RKO (cell line): ENCODE data around the gene PHLDB3.
A peak's percentile ranks its signal among the peaks of the same experiment; 100 is the strongest.

ENCODE experiments used
- DNase-seq: peaks from one replicate; pipeline ENCODE4 v3.0.0-alpha.2; 2016; ENCODE audit warnings: low spot score

Gene PHLDB3

DNA sequence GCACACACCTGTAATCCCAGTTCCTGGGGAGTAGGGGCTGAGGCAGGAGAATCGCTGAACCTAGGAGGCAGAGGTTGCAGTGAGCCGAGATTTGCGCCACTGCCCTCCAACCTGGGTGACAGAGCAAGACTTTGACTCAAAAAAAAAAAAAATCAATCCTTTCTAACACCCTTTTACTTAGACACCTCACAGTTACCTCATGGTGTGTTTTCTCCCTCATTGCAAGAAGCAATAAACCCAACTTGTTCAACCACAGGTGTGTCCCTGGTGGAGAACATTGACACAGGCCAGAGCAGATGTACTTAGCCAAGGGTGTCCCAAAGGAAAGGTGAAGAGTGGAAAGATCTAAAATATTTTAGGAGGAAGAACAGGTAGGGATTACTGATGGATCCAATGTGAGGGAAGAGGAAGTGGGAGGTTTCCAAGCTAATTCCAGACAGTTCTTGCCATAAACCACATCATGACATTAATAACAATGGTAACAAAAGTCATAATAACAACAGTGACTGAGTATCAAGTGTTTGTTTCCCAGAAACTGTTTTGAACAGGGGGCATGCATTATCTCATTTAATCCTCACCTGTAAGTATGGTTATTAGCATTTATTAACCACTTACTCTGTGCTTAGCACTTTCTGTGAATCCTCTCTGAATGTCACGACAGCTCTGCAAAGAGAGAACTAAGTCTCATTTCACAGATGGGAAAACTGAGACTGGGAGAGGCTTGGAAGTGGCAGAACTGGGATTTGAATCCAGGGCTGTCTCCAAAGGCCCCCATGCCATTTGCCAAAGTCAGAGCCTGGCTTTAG, 36.0 kb downstream of the PHLDB3 start:
- no peak for DNase-seq

DNA sequence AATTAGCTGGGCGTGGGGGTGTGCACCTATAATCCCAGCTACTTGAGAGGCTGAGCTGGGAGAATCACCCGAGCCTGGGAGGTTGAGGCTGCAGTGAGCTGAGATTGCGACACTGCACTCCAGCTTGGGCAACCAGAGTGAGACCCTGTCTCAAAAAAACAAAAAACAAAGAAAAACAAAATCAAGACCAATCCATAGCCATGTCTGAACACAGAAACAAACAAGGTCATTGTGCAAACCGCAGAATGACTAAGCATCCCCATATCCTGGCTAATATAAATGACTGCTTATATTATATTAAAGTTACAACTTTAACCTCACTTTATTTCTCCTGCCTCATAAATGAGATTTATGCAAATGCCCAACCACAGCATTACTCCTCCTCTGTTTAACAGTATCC, 36.8 kb downstream of the PHLDB3 start:
- DNase-seq = no peak

DNA sequence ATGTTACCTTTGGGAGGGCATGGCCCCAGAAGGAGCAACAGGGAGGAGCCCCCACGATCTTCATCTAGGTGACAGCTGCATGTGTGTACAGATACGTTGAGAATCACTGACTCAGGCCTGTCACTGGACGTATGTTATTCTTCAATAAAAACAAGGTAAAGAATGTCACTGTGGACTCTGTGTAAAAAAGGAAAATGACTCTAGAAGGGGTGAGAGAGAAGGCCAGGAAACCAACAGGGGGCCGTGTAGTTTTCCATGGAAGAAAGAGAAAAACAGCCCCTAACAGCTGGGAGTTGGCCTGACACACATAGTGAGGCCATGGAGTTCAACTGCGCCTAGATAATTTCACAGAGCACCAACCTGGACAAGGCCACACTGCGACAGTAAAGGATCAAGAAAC, 37.3 kb downstream of the PHLDB3 start:
- DNase-seq = no peak

DNA sequence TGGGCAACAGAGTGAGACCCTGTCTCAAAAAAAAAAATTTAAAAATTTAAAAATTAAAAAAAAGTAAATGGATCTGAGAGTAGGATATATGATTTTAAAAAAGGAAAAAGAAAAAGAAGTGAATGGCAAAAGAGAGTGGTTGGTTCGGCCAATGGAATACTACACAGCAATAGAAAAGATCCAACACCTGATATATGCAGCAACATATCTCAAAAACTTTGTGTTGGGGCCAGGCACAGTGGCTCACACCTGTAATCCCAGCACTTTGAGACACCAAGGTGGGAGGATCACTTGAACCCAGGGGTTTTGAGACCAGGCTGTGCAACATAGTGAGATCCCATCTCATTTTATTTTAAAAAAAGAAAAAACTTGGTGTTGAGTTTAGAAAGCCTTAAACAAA, 37.8 kb downstream of the PHLDB3 start:
- DNase-seq = no peak

DNA sequence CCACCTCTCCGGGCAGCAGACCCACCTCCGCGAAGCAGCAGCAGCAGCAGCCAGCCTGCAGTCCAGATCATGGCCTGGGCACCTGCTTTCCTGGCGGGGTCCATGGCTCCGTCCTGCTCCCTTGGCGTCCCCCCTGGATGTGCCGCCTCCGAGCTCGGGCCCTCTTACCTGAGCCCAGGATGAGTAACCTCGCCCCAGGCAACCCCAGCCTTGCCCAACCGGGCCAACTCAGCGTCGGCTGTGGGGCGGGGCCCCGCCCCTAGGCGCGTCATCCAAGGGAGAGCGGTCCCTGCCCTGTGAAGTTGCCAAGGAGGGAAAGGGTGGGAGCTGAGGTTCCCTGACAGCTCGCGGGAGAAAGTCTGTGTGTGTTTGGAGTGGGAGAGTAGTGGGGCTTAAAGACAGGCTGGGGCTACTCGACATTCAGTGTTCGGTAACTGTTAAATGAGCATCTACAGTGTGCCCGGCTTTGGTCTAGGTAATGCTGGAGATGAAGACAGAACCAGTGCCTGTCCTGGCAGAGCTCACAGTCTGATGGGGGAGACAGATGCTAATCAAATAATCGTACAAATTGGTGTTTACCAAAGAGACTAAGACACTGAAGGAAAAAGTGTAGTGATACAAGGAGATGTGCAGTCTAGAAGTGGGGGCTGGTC, 39.0 kb downstream of the PHLDB3 start, which contains the start of gene LYPD3:
LYPD3 (minus strand) TSS at position 141 of the 653 bp plus-strand sequence; CDS start at position 104, 37 bp downstream.
- DNase-seq = no peak

DNA sequence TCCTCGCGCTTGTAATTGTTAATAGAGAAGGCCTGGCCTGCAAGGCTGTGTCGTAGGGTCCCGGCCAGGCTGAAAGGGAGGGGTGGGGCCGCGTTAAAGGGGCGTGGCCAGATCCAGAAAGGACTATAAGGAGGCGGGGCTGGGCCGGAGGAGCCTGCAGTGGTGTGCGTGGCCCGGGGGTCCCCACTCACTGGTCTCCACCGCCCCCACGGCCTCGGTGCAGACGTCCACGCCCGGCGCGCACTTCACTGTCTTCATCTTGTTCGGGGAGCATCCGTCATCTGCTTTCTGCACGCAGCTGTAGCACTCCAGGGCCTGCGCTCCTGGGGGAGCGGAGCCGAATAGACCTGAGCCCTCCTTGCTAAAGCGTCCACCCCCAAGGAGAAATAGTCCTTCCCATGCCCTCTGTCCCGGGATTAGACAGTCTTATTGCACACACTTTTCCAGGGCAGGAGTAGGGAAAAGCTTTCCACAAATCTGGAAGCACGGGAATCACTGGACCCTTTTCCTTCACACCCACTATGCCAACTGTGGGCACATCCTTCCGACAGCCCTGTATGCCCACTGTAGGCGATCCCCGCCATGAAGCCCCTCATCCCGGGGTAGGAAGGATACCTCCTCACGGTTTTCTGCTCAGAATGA, 40.3 kb downstream of the PHLDB3 start:
- no peak for DNase-seq

DNA sequence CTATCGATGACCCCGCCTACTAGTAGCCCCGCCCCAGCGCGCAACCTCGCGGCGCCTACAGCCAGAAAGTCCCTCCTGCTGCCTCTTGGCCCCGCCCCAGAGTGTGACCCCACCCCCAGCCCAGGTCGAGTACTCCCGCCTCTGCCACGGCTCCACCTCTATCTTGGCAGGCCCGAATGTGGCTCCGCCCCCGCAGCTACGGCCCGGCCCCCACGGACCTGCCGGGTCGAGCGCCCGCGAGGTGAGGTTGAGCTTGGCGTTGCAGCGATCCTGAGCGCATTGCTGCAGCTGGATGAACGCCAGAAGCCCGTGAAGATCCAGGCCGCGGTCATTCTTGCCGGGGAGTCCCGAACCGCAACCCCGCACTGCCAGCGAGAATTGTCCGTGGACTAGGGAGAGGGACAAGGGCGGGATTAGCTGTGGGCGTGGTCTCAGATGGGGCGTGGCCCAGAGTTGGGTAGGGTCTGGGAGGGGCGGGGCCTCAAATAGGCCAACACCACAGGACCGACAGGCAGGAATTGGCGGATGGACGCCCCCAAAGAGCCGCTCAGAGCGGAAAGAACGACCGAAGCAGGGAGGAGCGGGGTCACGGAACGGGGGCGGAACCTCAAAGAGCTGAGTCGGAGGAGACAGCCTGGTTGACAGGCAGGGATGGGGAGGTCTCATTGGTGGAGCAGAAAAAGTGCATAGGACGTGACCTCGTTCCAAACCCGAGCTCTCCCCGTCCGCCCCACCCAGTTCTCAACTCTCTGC, 41.0 kb downstream of the PHLDB3 start:
- DNase-seq = peak; percentile 93

DNA sequence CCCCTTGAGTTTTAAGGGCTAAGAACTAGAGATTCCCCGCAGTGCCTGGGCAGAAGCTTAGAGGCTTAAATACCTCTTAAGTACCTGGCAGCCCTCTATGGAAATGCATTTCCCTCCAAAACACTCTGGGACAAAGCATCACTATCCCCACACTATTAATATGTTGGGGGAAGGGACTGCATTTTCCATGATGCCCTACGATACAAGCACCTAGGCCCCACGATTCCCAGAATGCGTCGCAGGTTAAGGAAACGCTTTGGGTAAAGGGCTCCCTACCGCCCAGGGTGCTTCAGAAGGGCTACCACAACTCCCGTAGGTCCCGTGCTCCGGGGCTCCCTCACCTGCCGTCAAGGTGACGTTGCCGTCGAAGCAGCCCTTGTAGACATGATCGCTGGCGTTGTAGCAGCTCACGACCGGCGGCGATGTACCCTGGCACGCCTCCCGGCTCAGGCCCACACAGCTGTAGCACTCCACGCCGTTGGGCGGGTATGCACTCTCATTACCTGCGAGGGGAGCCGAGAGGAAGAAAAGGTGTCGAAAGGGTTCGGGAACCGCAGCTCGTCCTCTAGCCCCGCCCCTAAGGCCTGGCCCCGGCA, 41.7 kb downstream of the PHLDB3 start:
- DNase-seq = no peak

DNA sequence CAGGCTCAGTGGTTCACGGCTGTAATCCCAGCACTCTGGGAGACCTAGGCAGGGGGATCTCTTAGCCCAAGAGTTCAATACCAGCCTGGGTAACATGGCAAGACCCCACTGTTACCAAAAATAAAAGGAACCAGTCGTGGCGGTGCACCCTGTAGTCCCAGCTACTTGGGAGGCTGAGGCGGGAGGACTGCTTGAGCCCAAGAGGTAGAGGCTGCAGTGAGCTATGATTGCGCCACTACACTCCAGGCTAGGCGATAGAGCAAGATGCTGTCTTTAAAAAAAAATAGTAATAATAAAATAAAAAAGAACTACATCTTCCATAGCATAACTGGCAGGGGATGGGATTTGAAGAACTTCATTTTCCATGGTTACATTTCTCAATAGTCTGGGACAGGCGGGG, 42.2 kb downstream of the PHLDB3 start:
- DNase-seq = no peak

DNA sequence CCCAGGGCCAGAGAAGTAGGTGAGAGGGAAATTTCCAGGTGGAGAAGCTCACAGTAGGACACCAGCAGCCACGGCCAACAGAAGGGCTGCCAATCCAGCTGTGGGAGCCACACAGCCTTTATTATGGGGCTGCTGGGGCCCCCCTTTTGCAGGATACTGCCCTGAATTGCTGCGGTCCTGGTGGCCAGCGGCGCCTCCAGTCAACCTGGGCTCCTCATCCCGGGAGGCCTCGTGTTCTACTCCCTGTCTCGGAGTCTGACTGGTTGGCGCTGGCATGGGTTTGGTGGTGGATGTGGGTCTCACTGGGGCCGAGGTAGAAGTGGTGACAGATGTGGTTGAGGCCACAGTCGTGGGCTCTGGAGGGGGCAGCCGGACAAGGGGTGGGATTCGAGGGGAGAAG, 43.2 kb downstream of the PHLDB3 start:
- DNase-seq = no peak

DNA sequence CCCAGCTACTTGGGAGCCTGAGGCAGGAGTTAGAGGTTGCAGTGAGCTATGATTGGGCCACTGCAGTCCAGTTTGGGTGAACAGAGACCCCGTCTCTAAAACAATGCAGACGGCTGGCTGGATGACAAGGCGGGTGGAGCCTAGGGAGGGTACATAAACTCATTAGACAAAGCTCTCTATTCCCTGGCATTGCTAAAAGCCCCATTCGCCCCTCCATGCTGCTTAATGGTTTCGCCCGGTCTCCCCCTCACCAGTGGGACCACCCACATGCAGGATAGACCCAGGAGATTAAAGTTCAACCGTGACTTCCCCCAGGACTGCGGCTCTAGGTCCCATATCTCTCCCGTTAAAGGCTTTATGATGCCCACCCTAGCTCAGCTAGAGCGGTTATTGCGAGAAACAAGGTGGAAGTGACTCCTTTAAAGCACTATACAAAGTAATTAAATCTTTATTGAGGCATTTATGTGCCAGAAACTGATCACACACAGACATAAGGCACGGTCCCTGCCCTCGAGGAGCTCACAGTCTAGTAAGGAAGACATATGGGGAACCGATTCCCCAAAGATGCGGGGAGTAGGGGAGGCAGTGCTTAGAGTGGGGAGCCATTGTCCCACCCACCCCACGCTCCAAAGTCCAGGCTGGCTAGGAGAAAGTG, 44.1 kb downstream of the PHLDB3 start:
- DNase-seq = no peak

DNA sequence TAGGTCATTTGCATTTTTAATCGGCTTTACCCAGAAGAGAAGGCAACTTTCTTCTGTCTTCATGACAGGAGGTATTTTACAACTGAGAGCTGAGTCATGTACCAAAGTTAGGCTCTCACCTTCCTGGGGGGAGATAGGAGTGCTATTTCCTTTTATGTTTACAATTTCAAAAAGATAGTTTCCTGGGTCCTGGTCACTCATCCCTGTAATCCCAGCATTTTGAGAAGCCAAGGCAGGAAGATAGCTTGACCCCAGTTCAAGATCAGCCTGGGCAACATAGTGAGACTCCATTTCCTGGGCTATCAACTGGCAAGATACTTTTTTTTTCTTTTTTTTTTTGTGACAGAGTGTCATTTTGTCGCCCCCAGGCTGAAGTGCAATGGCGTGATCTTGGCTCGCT, 46.7 kb downstream of the PHLDB3 start:
- DNase-seq = no peak

DNA sequence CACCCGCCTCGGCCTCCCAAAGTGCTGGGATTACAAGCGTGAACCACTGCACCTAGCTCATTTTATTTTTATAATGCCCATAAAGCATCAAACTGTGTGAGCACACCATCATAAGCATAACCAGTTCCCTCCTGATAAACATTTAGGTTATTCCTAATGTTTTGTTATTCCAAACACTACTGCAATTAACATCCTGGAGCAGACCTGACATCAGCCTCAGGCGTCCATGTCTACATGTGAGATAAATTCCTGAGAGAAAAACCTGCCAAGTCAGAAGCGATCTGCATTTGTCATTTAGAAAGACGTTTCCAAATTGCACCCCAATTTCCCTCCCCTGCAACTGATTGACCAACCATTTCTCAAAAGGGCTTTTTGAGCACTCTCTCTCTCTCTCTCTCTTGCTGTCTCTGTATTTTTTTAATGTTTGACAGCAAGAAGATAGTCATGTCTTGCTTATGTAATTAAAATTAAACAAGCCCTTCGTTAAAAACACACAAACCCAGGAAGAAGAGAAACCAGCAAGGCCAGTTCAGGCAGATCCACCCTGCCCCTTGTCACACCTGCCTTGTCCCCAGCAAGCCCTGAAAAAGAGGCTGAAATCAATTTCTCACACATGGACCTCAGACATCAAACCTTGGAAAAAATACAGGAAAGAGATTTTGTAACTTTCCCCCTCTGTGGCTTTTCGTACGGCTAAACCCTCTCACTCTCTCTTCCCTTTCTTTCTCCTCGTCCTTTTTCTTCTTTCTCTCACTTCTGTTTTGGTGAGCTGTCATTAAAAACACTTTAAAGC, 49.0 kb downstream of the PHLDB3 start:
- DNase-seq = no peak

DNA sequence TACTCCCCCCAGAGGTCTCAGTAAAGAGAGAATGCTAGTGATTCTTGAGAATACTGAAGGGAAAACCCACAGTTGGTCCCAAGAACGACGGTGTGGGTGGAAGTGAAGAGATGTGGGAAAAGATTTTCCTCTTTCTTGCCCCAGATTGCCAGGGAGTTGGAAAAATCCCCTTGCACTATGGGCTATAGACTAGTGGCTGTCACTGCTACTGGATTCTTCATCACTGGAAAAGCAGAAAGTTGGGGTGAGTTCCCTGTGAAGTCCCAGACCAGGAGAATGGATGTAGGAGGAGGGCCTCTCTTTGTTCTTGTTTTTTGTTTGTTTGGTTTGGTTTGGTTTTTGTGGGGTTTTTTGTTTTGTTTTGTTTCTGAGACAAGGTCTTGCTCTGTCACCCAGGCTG, 50.5 kb downstream of the PHLDB3 start:
- DNase-seq = no peak

DNA sequence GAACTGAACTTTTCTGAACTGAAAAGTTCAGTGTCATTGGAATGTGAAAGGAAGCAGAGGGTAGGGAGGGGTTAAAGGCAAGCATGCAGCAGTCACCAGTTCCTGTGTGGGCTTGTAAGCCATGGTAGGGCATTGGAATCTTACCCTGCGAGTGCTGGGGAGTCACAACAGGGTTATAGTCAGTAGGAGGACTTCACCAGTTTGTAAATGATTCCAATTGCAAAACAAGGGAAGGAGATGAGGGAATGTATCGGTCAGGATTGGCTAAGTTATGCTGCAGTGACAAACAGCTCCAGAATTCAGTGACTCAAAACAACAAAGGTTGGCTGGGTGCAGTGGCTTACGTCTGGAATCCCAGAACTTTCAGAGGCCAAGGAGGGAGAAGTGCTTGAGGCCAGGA, 52.0 kb downstream of the PHLDB3 start:
- no peak for DNase-seq

DNA sequence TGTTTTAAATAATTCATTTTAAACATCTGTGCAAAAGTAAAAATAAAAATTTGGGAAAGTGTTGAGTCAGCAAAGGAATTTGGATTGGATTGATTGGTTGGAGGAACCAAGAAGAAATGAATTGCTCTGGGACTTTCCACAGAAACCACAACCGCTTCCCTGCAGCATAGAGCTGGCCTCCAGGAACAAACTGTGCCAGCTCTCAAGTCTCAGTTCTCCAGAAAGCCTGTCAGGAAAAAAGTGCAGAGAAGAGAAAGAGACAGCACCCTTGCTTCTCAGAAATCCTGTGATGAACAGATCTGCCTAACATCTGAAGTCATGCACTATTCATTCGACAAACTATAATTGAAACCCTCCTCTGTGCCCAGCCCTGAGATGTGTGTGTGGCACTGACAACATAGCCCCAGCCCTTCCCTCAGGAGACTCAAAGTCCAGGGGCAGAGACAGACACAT, 54.0 kb downstream of the PHLDB3 start:
- DNase-seq = no peak

DNA sequence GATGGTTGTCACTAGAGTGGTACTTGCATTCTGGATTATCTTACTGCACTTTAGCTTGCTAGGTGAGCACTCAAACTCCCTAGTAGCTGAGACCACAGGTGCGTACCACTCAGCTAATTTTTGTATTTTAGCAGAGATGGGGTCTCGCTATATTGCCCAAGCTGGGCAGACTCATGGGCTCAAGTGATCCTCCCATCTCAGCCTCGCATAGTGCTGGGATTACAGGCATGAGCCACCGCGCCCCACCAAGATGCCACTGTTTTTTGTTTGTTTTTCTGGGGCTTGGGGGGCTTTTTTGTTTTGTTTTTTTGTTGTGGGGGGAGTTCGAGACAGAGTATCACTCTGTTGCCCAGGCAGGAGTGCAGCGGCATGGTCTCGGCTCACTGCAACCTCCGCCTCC, 56.9 kb downstream of the PHLDB3 start:
- DNase-seq = no peak

DNA sequence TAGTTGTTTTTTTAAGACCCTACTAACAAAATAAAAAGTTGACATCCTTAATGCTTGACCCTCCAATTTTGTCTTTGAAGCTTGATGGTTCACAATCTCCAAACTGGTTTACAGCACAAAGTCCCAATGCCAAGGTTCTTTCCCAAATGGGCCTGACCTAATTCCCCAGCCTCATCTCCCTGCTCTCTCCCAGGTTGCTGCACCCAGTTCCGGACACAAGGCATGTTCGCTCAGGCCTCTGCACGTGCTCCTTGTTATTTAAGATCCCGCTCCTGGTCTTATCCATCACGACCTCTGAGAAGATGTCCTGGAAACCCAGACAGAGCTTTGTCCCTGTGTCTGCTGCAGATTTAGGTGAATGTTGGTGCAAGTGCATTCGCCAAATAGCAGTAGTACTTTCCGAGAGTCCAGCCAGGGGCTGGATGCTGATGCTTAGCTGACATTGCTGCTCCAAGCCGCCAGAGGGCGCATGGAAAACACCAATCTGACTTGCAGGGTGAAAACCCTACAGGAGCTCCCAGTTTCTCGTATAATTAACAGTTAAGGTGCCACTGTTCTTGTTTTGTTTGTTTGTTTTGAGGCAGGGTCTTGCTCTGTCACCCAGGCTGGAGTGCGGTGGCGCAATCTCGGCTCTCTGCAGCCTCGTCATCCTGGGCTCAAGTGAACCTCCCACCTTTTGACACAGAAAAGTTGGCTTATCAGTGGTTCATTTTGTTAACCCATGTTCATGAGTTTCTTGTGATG, 57.6 kb downstream of the PHLDB3 start:
- peak; percentile 81 for DNase-seq

DNA sequence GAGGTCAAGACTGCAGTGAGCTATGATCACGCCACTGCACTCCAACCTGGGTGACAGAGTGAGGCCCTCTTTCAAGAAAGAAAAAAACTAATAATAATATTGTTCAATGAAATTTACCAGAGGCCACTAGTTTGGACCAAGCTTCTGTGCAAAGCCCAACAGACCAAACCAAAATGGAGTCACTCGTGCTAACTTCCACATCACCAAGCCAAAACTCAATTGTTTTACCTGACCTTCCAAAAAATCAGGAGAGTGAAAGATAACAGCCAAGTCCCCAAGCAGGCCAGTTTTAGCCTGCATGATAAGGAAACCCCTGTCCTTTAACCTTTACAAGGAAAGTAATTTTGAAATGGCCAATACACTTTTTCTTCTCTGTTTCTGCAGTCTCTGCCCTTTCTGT, 59.1 kb downstream of the PHLDB3 start:
- no peak for DNase-seq
